GM19452 (cell line): ENCODE measurements around the gene TM2D3.

Experiments used
- ATAC-seq: cut with Tn5 transposase; IDR thresholded peaks from one replicate; pipeline ENCODE4 v1.9.1; 2021; ENCODE audit not compliant: unreplicated experiment

TM2D3 gene, protein sequence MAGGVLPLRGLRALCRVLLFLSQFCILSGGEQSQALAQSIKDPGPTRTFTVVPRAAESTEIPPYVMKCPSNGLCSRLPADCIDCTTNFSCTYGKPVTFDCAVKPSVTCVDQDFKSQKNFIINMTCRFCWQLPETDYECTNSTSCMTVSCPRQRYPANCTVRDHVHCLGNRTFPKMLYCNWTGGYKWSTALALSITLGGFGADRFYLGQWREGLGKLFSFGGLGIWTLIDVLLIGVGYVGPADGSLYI

DNA sequence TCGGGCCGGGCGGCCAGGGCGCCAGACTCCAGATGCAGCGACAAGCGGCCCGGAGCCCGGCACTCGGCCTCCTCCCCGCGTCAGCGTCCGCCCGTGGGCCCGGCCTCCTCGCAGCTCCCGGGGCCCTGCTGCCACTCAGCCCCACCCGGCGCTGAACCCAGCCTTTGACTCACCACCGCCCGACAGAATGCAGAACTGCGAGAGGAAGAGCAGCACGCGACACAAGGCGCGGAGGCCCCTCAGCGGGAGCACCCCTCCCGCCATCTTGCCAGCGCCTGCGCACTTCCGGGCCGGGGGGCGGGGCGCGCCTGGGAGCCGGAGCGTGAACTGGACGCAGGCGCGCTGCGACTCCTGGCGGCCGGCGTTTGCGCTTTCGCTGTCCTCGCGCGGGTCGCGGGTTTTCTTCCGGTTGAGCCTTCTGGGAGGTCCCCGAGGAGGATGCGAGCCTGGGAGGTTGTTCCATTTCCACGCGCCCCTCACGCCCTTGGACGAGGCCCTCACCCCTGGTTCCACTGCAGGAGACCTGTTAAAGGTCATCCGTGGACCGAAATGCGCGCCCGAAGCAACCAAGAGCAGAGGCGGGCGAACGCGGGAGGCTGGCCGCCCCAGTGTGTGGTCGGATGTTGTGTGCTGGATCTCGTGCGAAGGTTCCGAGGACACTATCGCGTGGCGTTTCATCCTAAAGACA is at the start of gene TM2D3:
Gene TM2D3 (minus strand): TSS at position 284 of the 688 bp plus-strand sequence. CDS start 20 bp downstream, at position 264.
- peak; percentile 90 for ATAC-seq

DNA sequence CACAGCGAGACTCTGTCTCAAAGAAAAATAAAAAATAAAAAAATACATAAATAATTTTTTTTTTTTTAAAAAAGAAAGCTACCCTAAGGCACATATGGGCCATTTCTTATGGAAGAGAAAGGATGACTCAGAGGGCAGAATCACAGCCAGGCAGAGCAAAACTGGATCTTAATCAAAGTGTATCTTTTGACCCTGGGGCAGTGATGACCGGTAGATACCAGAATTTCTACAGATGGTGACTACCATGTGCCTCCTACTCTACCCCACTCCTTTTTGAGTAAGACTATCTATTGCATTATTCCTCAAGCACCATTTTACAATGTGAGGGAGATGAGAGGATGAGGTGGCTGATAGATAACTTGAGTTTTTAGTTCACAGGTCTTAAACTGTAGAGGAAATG is 46.1 kb upstream of the TM2D3 start:
- ATAC-seq: no peak

GRCh38 chr15:101697488-101697887 is 45.3 kb upstream of the TM2D3 start:
- ATAC-seq: no peak

- ATAC-seq: no peak
Observed at GRCh38 chr15:101696829-101697228, 44.6 kb upstream of the TM2D3 start.

DNA sequence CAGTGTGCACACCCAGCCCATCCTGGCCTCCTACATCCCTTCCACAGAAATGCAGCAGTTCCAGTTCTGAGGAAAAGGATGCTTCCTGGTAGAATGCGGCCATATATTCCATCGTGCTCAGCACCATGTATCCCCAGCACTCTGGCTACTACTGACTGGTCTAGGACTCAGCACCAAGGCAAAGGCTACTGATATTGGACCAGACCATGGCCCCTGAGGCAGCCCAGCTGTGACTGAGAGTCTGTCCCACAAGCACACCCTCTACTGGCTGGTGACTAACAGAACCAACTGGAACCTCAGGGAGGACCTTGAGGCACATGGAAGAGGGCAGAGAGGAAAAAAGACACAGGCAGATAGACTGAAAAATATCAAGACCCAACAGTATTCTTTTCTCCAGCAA is 42.1 kb upstream of the TM2D3 start:
- no peak for ATAC-seq

- no peak for ATAC-seq
Observed at GRCh38 chr15:101692801-101693598, 40.8 kb upstream of the TM2D3 start.

- no peak for ATAC-seq
Observed at GRCh38 chr15:101689901-101690300, 37.7 kb upstream of the TM2D3 start.

- ATAC-seq: no peak
Observed at GRCh38 chr15:101686718-101687117, 34.5 kb upstream of the TM2D3 start.

DNA sequence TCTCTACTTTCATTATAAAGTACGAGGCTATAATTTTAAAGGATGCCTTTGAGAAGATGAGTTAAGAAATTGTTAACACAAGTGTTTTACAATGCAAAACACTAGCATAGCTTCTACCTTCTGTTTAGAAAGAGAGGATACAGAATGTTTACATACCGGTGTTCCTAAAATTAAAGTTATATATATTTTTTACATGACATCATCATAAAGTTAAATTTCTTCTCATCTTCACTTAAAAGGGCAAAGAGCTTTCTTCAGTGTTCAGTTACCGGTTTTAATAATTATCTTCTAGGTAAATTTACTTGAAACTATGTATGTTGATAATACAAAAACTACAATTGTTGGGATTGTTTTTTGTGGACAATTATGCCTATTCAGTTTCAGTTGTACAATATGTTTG is 32.7 kb upstream of the TM2D3 start:
- ATAC-seq: no peak

DNA sequence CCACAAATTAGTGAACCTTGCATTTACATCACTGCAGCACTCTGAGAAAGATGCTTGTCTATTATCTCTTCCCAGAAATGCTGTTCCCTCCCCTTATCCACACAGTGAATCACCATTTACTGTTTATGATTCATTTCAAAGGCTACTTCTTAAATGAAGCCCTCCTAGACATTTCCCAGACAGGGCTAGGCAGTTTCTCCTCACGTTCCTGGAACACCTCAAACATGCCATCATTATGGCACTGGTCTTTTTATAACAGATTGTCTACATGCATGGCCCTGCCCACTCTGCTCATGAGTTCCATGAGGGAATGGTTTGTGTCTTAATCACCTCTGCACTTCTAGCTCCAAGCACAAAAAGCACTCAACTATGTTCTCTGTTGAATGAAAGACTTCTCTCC is 32.2 kb upstream of the TM2D3 start:
- ATAC-seq: no peak

DNA sequence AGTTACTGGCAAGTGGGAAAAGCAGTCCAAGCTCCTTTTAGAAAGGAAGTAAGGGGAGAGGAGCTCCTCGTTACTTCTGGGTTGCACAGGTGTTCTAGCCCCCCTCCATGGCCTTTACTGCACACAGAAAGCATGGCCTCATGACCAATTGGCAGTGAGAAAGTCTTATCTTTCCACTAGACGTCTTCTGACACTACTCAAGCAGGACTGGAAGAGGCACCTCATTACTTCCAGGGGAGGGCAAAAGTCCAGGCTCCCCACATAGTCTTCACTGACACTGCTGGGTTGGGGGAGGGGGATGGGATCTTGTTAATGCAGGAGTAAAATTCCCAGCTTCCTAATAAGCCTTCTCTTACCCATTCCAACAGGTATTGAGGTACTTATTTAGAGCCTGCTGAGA is 27.6 kb upstream of the TM2D3 start:
- ATAC-seq: no peak

- no peak for ATAC-seq
Observed at GRCh38 chr15:101676921-101677329, 24.7 kb upstream of the TM2D3 start.

DNA sequence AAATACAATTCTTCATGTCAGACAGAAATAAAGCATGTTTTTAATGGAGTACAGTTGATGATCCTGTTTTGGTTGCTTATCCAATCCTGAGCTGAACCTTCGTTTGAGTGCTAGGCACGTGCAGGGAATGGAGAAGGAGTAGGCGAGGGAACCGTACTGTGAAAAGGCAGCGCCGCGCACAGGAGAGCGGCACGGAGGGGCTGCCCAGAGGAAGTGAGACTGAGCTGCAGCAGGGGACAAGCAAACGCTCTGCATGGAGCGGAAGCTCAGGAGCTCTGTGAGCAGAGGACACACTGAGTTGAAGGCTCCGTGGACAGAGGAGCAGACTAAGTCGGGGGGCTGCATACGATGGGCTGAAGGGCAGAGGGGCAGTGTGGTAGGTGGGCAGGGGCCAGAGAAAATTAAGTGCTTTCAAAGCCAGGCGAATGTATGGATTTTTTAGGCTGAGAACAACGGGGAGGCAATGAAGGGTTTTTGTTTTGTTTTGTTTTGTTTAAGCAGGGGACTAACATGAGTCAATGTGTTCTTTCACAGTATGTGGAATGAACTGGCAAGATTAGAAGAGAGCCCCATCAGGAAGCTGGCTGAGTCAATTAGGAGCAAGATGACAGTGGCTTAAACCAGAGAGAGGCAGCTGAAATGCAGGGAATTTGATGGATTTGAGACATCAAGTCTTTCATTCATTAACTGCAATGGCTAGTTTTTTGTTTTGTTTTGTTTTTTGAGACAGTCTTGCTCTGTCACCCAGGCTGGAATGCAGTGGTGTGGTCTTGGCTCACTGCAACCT is 23.8 kb upstream of the TM2D3 start:
- no peak for ATAC-seq

DNA sequence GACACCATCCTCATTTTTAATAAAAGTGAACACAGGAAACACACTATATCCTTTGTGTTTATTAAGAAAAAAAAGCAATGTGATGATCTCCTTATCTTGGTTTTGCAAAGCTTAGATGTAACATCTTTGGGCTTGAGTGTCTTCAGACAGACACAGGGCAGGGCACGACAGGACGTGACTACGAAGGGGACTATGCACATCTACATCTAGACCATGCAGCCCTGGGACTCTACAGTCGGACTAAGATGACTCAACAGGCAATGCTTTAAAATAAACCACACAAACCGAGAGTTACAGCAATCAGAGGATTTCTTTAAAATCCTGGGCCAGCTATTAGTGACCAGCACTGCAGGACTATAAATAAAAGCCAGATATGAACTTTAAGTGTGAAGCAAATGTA is 22.8 kb upstream of the TM2D3 start:
- ATAC-seq: no peak

GRCh38 chr15:101672298-101672697 is 20.1 kb upstream of the TM2D3 start:
- ATAC-seq: no peak

GRCh38 chr15:101669744-101670143 is 17.6 kb upstream of the TM2D3 start:
- no peak for ATAC-seq

DNA sequence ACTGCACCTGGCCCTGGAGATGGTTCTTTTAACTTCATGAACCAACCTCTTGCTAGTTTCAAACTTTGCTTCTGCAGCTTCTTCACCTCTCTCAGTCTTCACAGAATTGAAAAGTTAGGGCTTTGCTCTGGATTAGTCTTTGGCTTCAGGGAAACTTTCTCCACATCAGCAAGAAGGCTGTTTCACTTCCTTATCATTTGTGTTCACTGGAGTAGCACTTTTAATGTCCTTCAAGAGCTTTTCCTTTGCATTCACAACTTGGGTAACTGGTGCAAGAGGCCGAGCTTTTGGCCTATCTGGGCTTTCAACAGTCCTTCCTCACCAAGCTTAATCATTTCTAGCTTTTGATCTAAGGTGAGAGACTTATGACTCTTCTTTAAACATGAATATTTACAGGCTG is 15.7 kb upstream of the TM2D3 start:
- ATAC-seq: no peak

DNA sequence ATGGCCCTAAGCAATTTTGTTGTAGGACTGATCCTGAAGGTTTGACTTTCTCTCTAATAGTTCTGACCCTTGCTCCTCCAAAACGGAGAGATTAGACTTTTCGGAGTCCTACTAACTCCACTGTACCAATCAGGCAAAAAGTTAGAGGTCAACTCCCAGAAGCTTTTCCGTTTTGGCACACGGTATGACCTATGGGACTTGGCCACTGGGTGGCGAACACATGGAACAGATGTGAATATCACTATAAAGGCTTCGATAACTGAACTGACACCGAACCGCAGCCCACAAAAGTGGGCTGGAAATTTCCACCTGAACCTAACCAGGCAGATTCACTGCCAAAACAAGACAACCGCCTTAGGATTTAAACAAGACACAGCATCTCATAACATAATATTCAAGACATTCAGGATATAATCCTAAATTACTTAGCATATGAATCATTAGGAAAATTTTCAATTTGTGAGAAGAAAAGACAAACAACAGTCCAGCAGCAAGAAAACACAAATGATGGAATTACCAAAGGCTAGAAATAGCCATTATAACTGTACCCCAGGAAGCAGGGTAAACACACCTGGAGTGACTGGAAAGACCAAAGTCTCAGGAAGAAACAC is 12.2 kb upstream of the TM2D3 start:
- ATAC-seq: no peak

- ATAC-seq: no peak
Observed at GRCh38 chr15:101662203-101662602, 10.0 kb upstream of the TM2D3 start.

GRCh38 chr15:101660005-101660404 is 7.8 kb upstream of the TM2D3 start:
- ATAC-seq: no peak
